ENCODE results near the gene TMEM164.

TMEM164 gene

GRCh38 chrX:110003167-110004156 is 548 bp downstream of the TMEM164 start:
- DNase-seq (ENCODE audit: low spot score): no peak

GRCh38 chrX:110004215-110004614 is 1.3 kb downstream of the TMEM164 start:
- no peak for DNase-seq (ENCODE audit: low spot score)

- DNase-seq (ENCODE audit: low spot score): no peak
These were observed 1.9 kb downstream of the TMEM164 start for GRCh38 chrX:110004731-110005369.

- no peak for DNase-seq (ENCODE audit: low spot score)
These were observed 3.2 kb downstream of the TMEM164 start for GRCh38 chrX:110006161-110006560.

GRCh38 chrX:110006821-110007375 is 4.0 kb downstream of the TMEM164 start:
- DNase-seq (ENCODE audit: low spot score): no peak

- DNase-seq (ENCODE audit: low spot score): no peak
These were observed 5.2 kb downstream of the TMEM164 start for GRCh38 chrX:110008011-110008635.

GRCh38 chrX:110012818-110013485 is 10.0 kb downstream of the TMEM164 start:
- DNase-seq (ENCODE audit: low spot score): no peak

- DNase-seq (ENCODE audit: low spot score): no peak
These were observed 11.1 kb downstream of the TMEM164 start for GRCh38 chrX:110013968-110014367.

- no peak for DNase-seq (ENCODE audit: low spot score)
These were observed 12.1 kb downstream of the TMEM164 start for GRCh38 chrX:110015032-110015431.

GRCh38 chrX:110015915-110016314 is 13.0 kb downstream of the TMEM164 start:
- DNase-seq (ENCODE audit: low spot score): no peak

- no peak for DNase-seq (ENCODE audit: low spot score)
These were observed 17.6 kb downstream of the TMEM164 start for GRCh38 chrX:110020536-110020935.

- no peak for DNase-seq (ENCODE audit: low spot score)
These were observed 18.5 kb downstream of the TMEM164 start for GRCh38 chrX:110021258-110022022.

- no peak for DNase-seq (ENCODE audit: low spot score)
These were observed 19.9 kb downstream of the TMEM164 start for GRCh38 chrX:110022599-110023448.

GRCh38 chrX:110025395-110025794 is 22.5 kb downstream of the TMEM164 start:
- no peak for DNase-seq (ENCODE audit: low spot score)

GRCh38 chrX:110026099-110026844 is 23.4 kb downstream of the TMEM164 start:
- no peak for DNase-seq (ENCODE audit: low spot score)

GRCh38 chrX:110032534-110033147 is 29.7 kb downstream of the TMEM164 start:
- DNase-seq (ENCODE audit: low spot score): no peak

- no peak for DNase-seq (ENCODE audit: low spot score)
These were observed 31.1 kb downstream of the TMEM164 start for GRCh38 chrX:110034036-110034435.

GRCh38 chrX:110036162-110037033 is 33.5 kb downstream of the TMEM164 start:
- no peak for DNase-seq (ENCODE audit: low spot score)

All from hematopoietic multipotent progenitor cell treated with erythropoietin and hydrocortisone succinate and interleukin-3 and kit ligand, for 15 days (in vitro differentiated cells).